Measurements from ENCODE around the gene WNT9B.

The WNT9B gene

DNA sequence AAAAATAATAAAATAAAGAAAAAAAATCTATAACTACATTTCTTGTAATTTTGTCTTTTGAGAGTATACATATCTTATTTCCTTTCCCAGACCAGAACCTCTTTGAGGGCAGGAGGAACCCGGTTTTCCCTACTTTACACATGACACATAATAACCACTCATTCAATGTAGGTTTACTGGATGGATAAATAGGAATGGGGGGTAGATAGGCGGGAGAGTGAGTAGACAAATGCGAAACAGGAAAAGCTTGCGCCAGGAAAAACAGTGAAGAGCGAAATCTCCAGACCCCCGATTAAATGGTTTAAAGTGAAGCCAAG, 71.1 kb downstream of the WNT9B start:
- H3K9me2 ChIP-seq (replicated peaks; ENCODE audit: low read depth, low read length) = no peaks in the 10 kb centered on the region
- H3K9me3 ChIP-seq (ENCODE audit: insufficient read depth, low read depth, low read length) = no peaks in the 10 kb centered on the region
- peaks cover 46% of the 10 kb centered on the region for H3K79me2 ChIP-seq (ENCODE audit: insufficient read depth, low read length)
- peaks cover 23% of the 10 kb centered on the region for H4K20me1 ChIP-seq (ENCODE audit: insufficient read depth, low read length, poor library complexity, severe bottlenecking)
- peak overlapping the region; percentile 84 for H3K4me2 ChIP-seq (ENCODE audit: low read depth, low read length, poor library complexity, severe bottlenecking)
- peak overlapping the region; percentile 99 for H3K4me3 ChIP-seq (ENCODE audit: low read length, poor library complexity, severe bottlenecking)
- peak overlapping the region; percentile 92 for H3K9ac ChIP-seq (ENCODE audit: low read depth, low read length, poor library complexity, severe bottlenecking)
- H2AFZ ChIP-seq (ENCODE audit: low read length) = peak overlapping the region; percentile 73
- no peaks in the 10 kb centered on the region for H3K36me3 ChIP-seq (ENCODE audit: insufficient read depth, low read length)
- no peak for TF ChIP-seq CTCF (conservative IDR thresholded peaks at IDR 0.05; ENCODE audit: low read length)
- TF ChIP-seq EZH2phosphoT487 (IDR thresholded peaks at IDR 0.05; ENCODE audit: borderline replicate concordance) = no peak
- peaks cover 54% of the 10 kb centered on the region for H3K4me1 ChIP-seq (ENCODE audit: insufficient read depth, low read length, poor library complexity, severe bottlenecking)
- peaks cover 2% of the 10 kb centered on the region; the same call in 1 of the 2 replicates for H3F3A ChIP-seq (ENCODE audit: low read depth)
- peaks cover 4% of the 10 kb centered on the region for H3K27me3 ChIP-seq (ENCODE audit: insufficient read depth, low read length, poor library complexity, severe bottlenecking)

GRCh38 chr17:46922804-46923635, 71.6 kb downstream of the WNT9B start, which contains the start of gene GOSR2:
GOSR2 (plus strand) TSS chr17:46923160; CDS start chr17:46923193, 33 bp downstream.
- no peak for TF ChIP-seq EZH2phosphoT487 (IDR thresholded peaks at IDR 0.05; ENCODE audit: borderline replicate concordance)
- TF ChIP-seq CTCF (conservative IDR thresholded peaks at IDR 0.05; ENCODE audit: low read length) = no peak

GRCh38 chr17:46925185-46925868, 73.9 kb downstream of the WNT9B start:
- peaks cover 65% of the 10 kb centered on the region for H3K79me2 ChIP-seq (ENCODE audit: insufficient read depth, low read length)
- H3K4me2 ChIP-seq (ENCODE audit: low read depth, low read length, poor library complexity, severe bottlenecking) = peak overlapping the region; percentile 84

More at GRCh38 chr17:46922804-46923635, 71.6 kb downstream of the WNT9B start, which contains the start of gene GOSR2:
- peaks cover 29% of the 10 kb centered on the region for H4K20me1 ChIP-seq (ENCODE audit: insufficient read depth, low read length, poor library complexity, severe bottlenecking)
- H3K9me3 ChIP-seq (ENCODE audit: insufficient read depth, low read depth, low read length) = no peaks in the 10 kb centered on the region
- peak within 1 kb of the TSS; percentile 73 for H2AFZ ChIP-seq (ENCODE audit: low read length)
- peak within 1 kb of the TSS; percentile 92 for H3K9ac ChIP-seq (ENCODE audit: low read depth, low read length, poor library complexity, severe bottlenecking)
- H3K4me1 ChIP-seq (ENCODE audit: insufficient read depth, low read length, poor library complexity, severe bottlenecking) = peaks cover 56% of the 10 kb centered on the region
- peaks cover 4% of the 10 kb centered on the region for H3K27me3 ChIP-seq (ENCODE audit: insufficient read depth, low read length, poor library complexity, severe bottlenecking)
- peak within 1 kb of the TSS; percentile 84 for H3K4me2 ChIP-seq (ENCODE audit: low read depth, low read length, poor library complexity, severe bottlenecking)
- no peaks in the 10 kb centered on the region for H3K36me3 ChIP-seq (ENCODE audit: insufficient read depth, low read length)
- peak within 1 kb of the TSS; percentile 99 for H3K4me3 ChIP-seq (ENCODE audit: low read length, poor library complexity, severe bottlenecking)
- peaks cover 2% of the 10 kb centered on the region; the same call in 1 of the 2 replicates for H3F3A ChIP-seq (ENCODE audit: low read depth)
- H3K9me2 ChIP-seq (replicated peaks; ENCODE audit: low read depth, low read length) = no peaks in the 10 kb centered on the region
- H3K79me2 ChIP-seq (ENCODE audit: insufficient read depth, low read length) = peaks cover 52% of the 10 kb centered on the region

More at GRCh38 chr17:46925185-46925868, 73.9 kb downstream of the WNT9B start:
- no peak for TF ChIP-seq CTCF (conservative IDR thresholded peaks at IDR 0.05; ENCODE audit: low read length)
- TF ChIP-seq EZH2phosphoT487 (IDR thresholded peaks at IDR 0.05; ENCODE audit: borderline replicate concordance) = no peak
- H2AFZ ChIP-seq (ENCODE audit: low read length) = no peak overlapping the region
- peak overlapping the region; percentile 99 for H3K4me3 ChIP-seq (ENCODE audit: low read length, poor library complexity, severe bottlenecking)
- H3K36me3 ChIP-seq (ENCODE audit: insufficient read depth, low read length) = peaks cover 10% of the 10 kb centered on the region; the same call in 1 of the 2 replicates
- H4K20me1 ChIP-seq (ENCODE audit: insufficient read depth, low read length, poor library complexity, severe bottlenecking) = peaks cover 37% of the 10 kb centered on the region
- peaks cover 4% of the 10 kb centered on the region for H3K27me3 ChIP-seq (ENCODE audit: insufficient read depth, low read length, poor library complexity, severe bottlenecking)
- H3K9me2 ChIP-seq (replicated peaks; ENCODE audit: low read depth, low read length) = no peaks in the 10 kb centered on the region
- H3K9me3 ChIP-seq (ENCODE audit: insufficient read depth, low read depth, low read length) = no peaks in the 10 kb centered on the region
- H3K4me1 ChIP-seq (ENCODE audit: insufficient read depth, low read length, poor library complexity, severe bottlenecking) = peaks cover 55% of the 10 kb centered on the region
- peak overlapping the region; percentile 92 for H3K9ac ChIP-seq (ENCODE audit: low read depth, low read length, poor library complexity, severe bottlenecking)
- H3F3A ChIP-seq (ENCODE audit: low read depth) = peaks cover 2% of the 10 kb centered on the region; the same call in 1 of the 2 replicates
